Erythroblast (primary cell): ENCODE measurements around the gene UTRN.

Source experiments
- DNase-seq, 2 experiments: peaks; one replicate each; lab custom pipeline; 2025; lab: John Stamatoyannopoulos, UW
- GATA1 ChIP-seq: IDR thresholded peaks from 2 replicates; pipeline ENCODE4 v1.6.1; 2011; ENCODE audit warnings: low read depth, mild to moderate bottlenecking, control low read depth, low read length, moderate library complexity
- POLR2A ChIP-seq: IDR thresholded peaks from 2 replicates; pipeline ENCODE4 v1.6.1; 2011; ENCODE audit warnings: mild to moderate bottlenecking, low read length

Gene UTRN

GRCh38 chr6:144314003-144314485 lies 28.9 kb downstream of the UTRN start:
- TF ChIP-seq POLR2A, result no peak
- TF ChIP-seq GATA1, result no peak
- no peak for DNase-seq

GRCh38 chr6:144314562-144314961 lies 29.4 kb downstream of the UTRN start:
- TF ChIP-seq POLR2A (no peak), GATA1 (no peak)
- DNase-seq, result no peak

- no peak for TF ChIP-seq POLR2A
- TF ChIP-seq GATA1, result no peak
- no peak for DNase-seq
Measured at GRCh38 chr6:144315226-144315980, 30.3 kb downstream of the UTRN start.

- DNase-seq, result no peak
- TF ChIP-seq POLR2A (no peak), GATA1 (no peak)
Measured at GRCh38 chr6:144315981-144316861, 31.1 kb downstream of the UTRN start.

GRCh38 chr6:144316862-144317195 lies 31.7 kb downstream of the UTRN start:
- TF ChIP-seq GATA1 (no peak), POLR2A (no peak)
- no peak for DNase-seq

GRCh38 chr6:144317736-144318135 lies 32.6 kb downstream of the UTRN start:
- no peak for DNase-seq
- TF ChIP-seq GATA1, result no peak
- no peak for TF ChIP-seq POLR2A

GRCh38 chr6:144319211-144319610 lies 34.1 kb downstream of the UTRN start:
- no peak for DNase-seq
- TF ChIP-seq POLR2A (no peak), GATA1 (no peak)

- TF ChIP-seq GATA1 (no peak), POLR2A (no peak)
- DNase-seq, result no peak
Measured at GRCh38 chr6:144320741-144321140, 35.6 kb downstream of the UTRN start.

- TF ChIP-seq POLR2A, result no peak
- DNase-seq, result no peak
Measured at GRCh38 chr6:144321839-144322591, 36.9 kb downstream of the UTRN start.

- TF ChIP-seq GATA1, result no peak
- no peak for TF ChIP-seq POLR2A
Measured at GRCh38 chr6:144325232-144325631, 40.1 kb downstream of the UTRN start.

GRCh38 chr6:144326393-144326792 lies 41.3 kb downstream of the UTRN start:
- no peak for DNase-seq
- TF ChIP-seq POLR2A, result no peak
- TF ChIP-seq GATA1, result no peak

More at GRCh38 chr6:144325232-144325631, 40.1 kb downstream of the UTRN start:
- DNase-seq, result no peak

GRCh38 chr6:144327081-144327480 lies 41.9 kb downstream of the UTRN start:
- TF ChIP-seq POLR2A (no peak), GATA1 (no peak)
- no peak for DNase-seq
